A673 (cell line): ENCODE results near the gene OTUD5.

Source experiments
- EZH2 ChIP-seq: fragments of 200-600 bp; sonication (generic); IDR thresholded peaks from 2 replicates; pipeline ENCODE4 v1.6.1; 2017; ENCODE audit warnings: borderline replicate concordance, low read depth, mild to moderate bottlenecking, mixed read lengths, antibody characterized with exemption, low read length; ENCODE audit not compliant: poor library complexity, severe bottlenecking
- TF ChIP-seq, protein P1 (sequence below): fragments of 300-800, 200-600 bp; sonication (generic); conservative IDR thresholded peaks from 2 replicates; pipeline ENCODE4 v1.5.1; 2017; ENCODE audit warnings: low read depth, mild to moderate bottlenecking, antibody characterized with exemption, low read length, moderate library complexity, mixed read lengths

DNA sequence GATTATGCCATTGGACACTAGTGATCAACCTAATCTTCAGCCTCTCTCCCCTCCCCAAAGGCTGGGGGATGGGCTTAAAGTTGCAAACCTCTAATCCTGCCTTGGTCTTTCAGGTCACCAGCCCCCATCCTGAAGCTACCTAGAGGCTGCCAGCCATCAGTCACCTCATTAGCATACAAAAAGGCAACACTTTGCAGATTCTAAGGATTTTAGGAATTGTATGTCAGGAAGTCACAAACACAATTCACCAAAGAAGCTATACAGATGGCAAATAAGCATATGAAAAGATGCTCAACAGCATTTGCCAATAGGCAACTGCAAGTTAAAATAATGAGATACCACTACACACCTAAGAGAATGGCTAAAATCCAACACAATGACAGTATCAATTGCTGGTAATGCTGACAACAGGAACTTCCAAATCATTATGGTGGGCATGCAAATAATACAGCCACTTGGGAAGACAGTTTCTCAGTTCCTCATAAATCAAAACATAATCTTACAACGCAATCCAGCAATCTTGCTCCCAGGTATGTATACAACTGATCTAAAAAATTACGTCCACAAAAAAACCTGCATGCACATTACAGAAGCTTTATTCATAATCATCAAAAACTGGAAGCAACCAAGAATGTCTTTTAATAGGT is 29.5 kb downstream of the OTUD5 start:
- TF ChIP-seq, protein P1, sequence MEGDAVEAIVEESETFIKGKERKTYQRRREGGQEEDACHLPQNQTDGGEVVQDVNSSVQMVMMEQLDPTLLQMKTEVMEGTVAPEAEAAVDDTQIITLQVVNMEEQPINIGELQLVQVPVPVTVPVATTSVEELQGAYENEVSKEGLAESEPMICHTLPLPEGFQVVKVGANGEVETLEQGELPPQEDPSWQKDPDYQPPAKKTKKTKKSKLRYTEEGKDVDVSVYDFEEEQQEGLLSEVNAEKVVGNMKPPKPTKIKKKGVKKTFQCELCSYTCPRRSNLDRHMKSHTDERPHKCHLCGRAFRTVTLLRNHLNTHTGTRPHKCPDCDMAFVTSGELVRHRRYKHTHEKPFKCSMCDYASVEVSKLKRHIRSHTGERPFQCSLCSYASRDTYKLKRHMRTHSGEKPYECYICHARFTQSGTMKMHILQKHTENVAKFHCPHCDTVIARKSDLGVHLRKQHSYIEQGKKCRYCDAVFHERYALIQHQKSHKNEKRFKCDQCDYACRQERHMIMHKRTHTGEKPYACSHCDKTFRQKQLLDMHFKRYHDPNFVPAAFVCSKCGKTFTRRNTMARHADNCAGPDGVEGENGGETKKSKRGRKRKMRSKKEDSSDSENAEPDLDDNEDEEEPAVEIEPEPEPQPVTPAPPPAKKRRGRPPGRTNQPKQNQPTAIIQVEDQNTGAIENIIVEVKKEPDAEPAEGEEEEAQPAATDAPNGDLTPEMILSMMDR = no peak
- TF ChIP-seq EZH2 = no peak
